GM12892 (cell line): ENCODE results near the gene BMPR1A.

Source experiments
- POLR2A ChIP-seq: IDR thresholded peaks from 2 replicates; pipeline ENCODE4 v1.6.1; 2011; ENCODE audit warnings: low read depth, low read length, control low read depth
- POLR2AphosphoS5 ChIP-seq: IDR thresholded peaks from 2 replicates; pipeline ENCODE4 v1.6.1; 2011; ENCODE audit warnings: low read depth, low read length, control low read depth

GRCh38 chr10:86858011-86858410 is 101.6 kb downstream of the BMPR1A start:
- no peak for TF ChIP-seq POLR2A
- no peak for TF ChIP-seq POLR2AphosphoS5
